NCI-H2081 treated with DMSO at 0.1 percent for 48 hours (cell line): ENCODE results near the gene SCAND1.

Experiments
- DNase-seq: peaks from one replicate; lab custom pipeline; 2025; lab: John Stamatoyannopoulos, UW

Gene SCAND1

DNA sequence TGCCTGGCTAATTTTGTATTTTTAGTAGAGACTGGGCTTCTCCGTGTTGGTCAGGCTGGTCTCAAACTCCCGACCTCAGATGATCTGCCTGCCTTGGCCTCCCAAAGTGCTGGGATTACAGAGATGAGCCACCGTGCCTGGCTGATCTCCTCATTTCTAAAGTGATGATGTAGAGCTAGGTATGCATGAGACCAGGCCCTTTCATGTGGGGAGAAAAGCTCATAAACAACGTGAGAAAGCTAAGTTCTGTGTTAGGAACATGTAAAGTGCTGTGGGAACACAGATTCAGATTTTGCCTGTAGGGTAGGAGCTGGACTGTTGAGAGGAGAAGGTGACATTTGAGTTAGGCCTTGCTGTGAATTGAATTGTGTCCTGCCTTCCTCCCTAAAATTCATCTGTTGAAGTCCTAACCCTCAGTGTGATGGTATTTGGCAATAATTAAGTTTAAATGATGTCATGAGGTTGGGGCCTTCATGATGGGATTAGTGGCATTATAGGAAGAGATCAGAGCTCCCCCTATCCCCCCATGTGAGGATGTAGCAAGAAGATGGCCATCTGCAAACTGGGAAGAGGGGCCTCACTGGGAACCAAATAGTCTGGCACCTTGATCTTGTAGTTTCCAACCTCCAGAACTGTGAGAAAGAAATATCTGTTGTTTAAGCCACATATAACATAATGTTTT, 49.2 kb downstream of the SCAND1 start:
- no peak for DNase-seq

GRCh38 chr20:35903843-35904242, 50.5 kb downstream of the SCAND1 start:
- no peak for DNase-seq
